Measurements from ENCODE around the gene SMC1A. TPM values are rescaled to one million over a fixed set of nuclear protein-coding genes. Genes with fewer than 3 reads are reported as not detected.

The SMC1A gene
- polyA plus RNA-seq, 4 donors = 93.5 to 112 (median 100) TPM

DNA sequence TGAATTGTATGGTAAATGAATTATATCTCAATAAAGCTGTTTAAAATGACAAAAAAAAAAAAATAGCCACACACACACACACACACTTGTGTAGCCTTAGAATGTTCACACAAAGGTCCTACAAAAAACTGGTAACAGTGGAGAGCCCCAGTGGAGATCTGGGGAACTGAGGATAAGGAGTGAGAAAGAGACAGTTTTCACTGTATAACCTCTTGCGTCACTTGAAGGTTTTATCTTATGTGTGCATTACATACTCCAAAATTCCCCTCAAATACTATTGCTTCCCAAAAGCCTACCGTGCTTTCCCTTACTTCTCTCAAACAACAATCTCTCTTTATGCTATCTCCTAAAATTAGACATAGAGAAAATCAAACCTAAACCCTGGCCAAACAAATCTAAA, 67.8 kb downstream of the SMC1A start:
- DNase-seq (ENCODE audit: low read depth in 4 of 4, low spot score in 2 of 4) = no peak

DNA sequence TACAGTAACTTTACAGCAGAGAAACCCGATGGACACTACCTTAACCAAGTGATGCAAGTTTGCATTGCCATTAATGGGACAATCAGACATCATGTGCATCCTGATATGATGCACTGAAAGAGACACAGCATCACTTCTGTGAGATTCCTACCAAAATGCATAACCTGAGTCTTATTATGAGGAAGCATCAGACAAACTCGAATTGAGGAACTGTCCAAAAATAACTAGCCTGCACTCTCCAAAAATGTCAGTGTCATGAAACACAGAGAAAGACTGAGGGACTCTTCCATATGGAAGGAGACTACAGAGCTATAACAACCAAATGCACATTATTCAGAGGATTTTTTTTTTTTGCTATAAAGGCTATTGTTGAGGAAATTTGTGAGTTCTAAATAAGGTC, 74.5 kb downstream of the SMC1A start:
- DNase-seq (ENCODE audit: low read depth in 4 of 4, low spot score in 2 of 4) = no peak

DNA sequence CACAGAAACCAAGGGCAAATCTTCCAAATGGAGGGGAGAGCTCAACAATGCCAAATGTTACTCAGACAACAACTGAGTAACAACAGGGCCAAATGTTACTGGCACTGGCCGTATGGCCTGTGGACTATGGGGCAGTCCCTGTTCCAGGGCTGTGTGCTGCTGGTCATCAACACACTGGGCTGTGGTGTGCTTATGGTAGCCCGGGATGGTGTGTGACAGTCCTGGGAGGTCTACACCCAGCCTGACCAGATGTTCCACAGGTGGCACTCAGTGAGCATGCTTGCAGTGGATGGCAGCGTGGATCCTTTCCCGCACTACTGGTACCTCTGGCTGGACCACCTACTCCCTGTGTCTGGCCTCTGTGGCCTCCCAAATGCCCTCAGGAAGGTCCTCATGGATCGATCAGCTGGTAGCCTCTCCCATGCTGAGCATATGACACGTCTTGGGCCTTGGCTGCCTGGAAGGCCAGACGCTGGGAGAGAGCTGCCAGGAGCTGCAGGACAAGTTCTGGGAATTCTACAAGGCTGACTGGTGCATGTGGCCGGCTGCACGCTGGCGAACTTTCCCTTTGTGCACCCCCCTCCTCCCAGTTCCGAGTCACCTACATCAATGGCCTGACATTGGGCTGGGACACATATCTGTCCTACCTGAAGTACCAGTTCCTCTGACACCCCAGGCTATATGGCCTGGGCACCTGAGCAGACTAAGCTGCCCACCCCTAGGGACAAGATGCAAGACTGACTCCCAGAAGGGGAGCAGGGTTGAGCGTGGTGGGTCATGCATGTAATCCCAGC, 81.4 kb downstream of the SMC1A start:
- no peak for DNase-seq (ENCODE audit: low read depth in 4 of 4, low spot score in 2 of 4)

DNA sequence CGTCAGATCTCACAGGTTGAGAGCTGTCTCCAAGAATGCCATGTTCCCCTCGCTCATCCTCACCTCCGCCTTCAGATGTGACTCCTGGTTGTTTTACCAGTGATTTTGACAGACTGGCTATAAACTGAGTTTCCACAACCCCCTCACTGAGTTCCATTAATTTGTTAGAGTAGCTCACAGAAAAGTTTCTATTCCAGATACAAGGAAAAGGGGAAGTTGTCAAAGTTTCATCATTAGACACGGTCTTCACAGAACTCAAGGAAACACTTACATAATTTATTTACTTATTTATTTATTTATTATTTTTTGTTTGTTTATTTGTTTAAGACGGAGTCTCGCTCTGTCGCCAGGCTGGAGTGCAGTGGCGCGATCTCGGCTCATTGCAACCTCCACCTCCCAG, 85.4 kb downstream of the SMC1A start:
- no peak for DNase-seq (ENCODE audit: low read depth in 4 of 4, low spot score in 2 of 4)

DNA sequence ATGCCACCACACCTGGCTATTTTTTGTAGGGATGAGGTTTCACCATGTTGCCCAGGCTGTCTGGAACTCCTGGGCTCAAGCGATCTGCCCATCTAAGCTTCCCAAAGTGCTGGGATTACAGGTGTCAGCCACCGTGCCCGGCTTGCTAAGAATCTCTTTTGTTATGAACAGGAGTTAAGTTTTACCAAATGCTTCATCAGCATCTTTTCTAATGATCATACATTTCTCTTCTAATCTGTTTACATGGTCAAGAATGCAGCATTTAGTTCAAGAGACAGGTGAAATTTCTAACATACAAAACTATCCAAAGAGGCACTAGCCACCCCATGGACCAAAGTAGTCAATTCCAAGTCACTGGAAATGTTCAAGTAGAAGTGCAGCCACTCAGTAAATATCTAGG, 88.6 kb downstream of the SMC1A start:
- DNase-seq (ENCODE audit: low read depth in 4 of 4, low spot score in 2 of 4) = no peak

DNA sequence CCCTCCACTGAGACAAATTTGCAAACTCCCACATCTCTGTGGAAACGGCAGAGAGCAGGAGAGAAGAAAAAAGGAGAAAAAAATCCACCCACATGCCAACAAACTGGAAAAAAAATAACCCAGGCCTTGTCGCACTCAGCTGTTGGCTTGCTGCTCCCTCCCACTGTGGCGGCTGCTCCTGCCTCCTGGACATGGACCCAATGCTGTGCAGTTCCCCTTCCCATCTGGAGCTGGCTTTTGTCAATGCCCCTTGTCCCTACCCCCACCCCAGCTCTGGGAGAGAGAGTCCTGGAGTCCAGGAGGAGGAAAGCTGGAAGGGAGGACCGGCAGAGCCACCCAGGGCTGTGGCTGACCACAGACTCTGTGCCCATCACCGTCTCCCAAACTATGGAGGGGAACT, 90.2 kb downstream of the SMC1A start:
- DNase-seq (ENCODE audit: low read depth in 4 of 4, low spot score in 2 of 4) = no peak

DNA sequence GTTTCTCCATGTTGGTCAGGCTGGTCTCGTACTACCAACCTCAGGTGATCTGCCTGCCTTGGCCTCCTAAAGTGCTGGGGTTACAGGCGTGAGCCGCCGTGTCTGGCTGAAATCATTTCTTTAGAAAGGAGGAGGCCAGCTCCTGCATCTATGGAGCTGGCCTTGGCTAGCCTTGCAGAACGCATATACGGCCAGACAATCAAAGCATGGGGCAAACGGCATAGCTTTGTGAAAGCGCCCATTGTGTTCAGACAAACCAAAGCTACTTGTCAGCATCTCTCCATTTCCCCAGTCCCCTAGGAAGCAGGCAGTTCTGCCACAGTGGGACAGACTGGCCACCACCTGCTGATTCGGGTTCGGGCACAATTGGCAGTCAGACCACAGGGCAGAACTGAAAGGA, 92.1 kb downstream of the SMC1A start:
- DNase-seq (ENCODE audit: low read depth in 4 of 4, low spot score in 2 of 4) = no peak

DNA sequence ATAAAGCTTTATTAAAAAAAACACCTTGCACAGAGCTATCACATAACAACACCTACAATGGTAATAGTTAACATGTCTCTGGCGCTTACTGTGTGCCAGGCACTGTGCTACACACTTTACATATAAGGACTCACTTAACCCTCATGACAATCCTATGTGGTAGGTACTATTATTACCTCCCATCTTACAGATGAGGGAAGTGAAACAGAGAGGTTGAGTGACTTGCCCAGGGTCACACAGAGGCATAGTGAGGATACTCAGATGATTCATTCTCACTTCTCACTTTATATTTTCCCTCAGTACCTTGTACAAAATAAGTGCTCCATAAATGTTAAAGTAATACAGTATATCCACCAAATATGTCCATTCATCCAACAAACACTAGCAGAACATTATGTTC, 97.7 kb downstream of the SMC1A start:
- DNase-seq (ENCODE audit: low read depth in 4 of 4, low spot score in 2 of 4) = no peak

Other genes with a start within 250 kb of the SMC1A start
- 10 to 100 TPM; 65.0 to 80.6 (median 72.1) TPM for gene KDM5C, start 197.4 kb downstream of the SMC1A start, polyA plus RNA-seq (ENCODE audit: insufficient read length in 4 of 4)
- gene IQSEC2, start 141.1 kb downstream of the SMC1A start, polyA plus RNA-seq (ENCODE audit: insufficient read length in 4 of 4) = 10 to 100 TPM; 12.3 to 18.0 (median 15.2) TPM
- gene RIBC1, start 219 bp upstream of the SMC1A start, polyA plus RNA-seq (ENCODE audit: insufficient read length in 4 of 4) = 1 to 10 TPM; 3.4 to 5.6 (median 4.6) TPM
- gene HSD17B10, start 11.7 kb upstream of the SMC1A start, polyA plus RNA-seq (ENCODE audit: insufficient read length in 4 of 4) = 100 to 1,000 TPM; 103 to 124 (median 112) TPM

All from left renal cortex interstitium (tissue), 4 donors.